ENCODE results near the gene MCOLN1. TPM values are rescaled to one million over a fixed set of nuclear protein-coding genes. Genes with fewer than 3 reads are reported as not detected.
A peak's percentile ranks its signal among the peaks of the same experiment; 100 is the strongest.
"Not testable (repeated sequence)": the region's sequence is repeated elsewhere in the genome, so short reads cannot be mapped to it uniquely, and the experiment has no call there.

The MCOLN1 gene
- polyA plus RNA-seq, 1 donor, result 14.2 TPM

GRCh38 chr19:7524992-7525739 lies 2.7 kb downstream of the MCOLN1 start:
- DNase-seq (ENCODE audit: low read depth), result no peak

DNA sequence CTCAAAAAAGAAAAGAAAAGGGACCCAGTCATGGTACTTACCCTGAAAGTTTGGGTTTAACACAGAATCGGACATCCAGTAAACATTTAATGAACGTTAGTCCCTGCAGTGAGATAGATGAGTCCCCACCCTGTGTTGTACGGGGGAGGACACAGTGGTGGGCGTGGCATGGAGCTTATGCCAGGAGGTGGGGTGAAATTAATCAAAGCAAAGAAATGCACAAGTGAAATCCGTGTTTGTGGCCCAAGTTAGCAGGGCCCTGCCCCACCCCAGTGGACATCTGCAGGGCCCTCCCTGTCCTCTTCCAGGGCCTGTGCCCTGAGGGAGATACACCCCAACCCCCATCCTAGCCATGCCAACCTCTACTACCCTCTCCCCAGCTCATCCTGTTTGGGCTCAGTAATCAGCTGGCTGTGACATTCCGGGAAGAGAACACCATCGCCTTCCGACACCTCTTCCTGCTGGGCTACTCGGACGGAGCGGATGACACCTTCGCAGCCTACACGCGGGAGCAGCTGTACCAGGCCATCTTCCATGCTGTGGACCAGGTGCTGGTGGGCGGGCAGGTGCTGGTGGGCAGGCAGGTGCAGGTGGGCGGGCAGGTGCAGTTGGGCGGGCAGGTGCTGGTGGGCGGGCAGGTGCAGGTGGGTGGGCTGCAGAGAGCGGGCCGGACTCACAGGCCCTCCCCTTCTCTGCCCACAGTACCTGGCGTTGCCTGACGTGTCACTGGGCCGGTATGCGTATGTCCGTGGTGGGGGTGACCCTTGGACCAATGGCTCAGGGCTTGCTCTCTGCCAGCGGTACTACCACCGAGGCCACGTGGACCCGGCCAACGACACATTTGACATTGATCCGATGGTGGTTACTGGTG lies 3.9 kb downstream of the MCOLN1 start:
- DNase-seq (ENCODE audit: low read depth), result no peak

DNA sequence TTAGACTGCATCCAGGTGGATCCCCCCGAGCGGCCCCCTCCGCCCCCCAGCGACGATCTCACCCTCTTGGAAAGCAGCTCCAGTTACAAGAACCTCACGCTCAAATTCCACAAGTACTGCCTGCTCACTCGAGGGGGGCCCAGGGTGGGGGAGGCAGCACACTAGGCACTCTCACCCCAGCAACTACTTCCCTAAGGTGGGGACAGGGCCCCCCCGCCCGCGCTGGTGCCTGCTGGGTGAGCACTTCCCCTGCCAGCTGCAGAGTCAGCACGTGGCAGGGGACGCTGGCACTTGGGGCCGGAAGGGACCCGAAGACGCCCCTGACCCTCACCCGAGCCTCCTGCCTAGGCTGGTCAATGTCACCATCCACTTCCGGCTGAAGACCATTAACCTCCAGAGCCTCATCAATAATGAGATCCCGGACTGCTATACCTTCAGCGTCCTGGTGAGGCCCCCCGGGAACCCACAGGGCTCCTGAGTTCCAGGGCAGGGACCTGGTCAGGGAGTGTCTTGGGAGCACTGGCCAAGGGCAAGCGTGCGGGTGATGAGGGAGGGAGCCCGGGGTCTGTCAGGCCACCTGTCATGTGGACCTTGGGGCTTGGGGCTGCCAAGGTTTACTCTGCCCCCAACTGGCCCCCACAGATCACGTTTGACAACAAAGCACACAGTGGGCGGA lies 5.2 kb downstream of the MCOLN1 start:
- DNase-seq (ENCODE audit: low read depth), result no peak

- no peak for DNase-seq (ENCODE audit: low read depth)
Measured at GRCh38 chr19:7528192-7528519, 5.7 kb downstream of the MCOLN1 start.

DNA sequence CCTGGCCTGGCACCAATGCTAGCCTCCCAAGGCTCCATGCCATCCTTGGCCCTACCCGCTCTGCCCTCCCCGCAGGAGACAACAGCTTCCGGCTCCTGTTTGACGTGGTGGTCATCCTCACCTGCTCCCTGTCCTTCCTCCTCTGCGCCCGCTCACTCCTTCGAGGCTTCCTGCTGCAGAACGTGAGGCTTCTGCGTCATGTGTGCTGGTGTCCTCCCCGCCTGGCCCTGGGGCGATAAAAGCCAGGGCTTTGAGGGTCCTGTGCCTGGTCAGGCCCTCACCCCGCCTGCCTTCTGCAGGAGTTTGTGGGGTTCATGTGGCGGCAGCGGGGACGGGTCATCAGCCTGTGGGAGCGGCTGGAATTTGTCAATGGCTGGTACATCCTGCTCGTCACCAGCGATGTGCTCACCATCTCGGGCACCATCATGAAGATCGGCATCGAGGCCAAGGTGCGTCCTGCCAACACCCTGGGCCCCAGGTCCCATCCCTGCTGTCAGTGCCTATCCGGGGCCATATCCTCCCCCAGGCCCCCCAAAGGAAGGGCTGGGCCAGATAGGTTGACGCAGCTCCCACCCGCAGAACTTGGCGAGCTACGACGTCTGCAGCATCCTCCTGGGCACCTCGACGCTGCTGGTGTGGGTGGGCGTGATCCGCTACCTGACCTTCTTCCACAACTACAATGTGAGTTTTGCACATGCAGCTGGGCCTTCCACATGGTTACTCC lies 6.3 kb downstream of the MCOLN1 start:
- DNase-seq (ENCODE audit: low read depth), result no peak

GRCh38 chr19:7529246-7529600 lies 6.8 kb downstream of the MCOLN1 start:
- DNase-seq (ENCODE audit: low read depth), result no peak

DNA sequence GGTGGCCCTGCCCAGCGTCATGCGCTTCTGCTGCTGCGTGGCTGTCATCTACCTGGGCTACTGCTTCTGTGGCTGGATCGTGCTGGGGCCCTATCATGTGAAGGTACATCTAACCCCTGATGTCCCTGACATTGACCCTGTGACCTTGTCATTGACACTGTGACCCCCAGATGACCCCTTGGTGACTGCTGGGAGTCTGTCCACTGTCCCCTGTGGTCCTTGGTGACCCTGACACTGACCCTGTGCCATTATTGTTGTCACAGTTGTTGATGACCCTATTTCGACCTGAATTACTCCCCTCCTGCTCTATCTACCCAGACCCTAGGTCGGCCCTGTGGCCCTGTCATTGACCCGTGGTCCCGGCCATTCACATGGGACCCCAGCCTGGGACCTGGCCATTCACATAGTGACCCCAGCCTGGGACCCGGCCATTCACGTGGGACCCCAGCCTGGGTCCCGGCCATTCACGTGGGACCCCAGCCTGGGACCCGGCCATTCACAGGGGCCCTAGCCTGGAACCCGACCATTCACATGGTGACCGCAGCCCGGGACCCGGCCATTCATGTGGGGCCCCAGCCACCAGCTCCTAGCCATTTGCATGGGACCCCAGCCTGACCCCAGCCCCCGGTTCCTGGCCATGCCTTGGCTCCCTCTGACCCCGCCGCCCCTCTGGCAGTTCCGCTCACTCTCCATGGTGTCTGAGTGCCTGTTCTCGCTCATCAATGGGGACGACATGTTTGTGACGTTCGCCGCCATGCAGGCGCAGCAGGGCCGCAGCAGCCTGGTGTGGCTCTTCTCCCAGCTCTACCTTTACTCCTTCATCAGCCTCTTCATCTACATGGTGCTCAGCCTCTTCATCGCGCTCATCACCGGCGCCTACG lies 7.4 kb downstream of the MCOLN1 start:
- no peak for DNase-seq (ENCODE audit: low read depth)

DNA sequence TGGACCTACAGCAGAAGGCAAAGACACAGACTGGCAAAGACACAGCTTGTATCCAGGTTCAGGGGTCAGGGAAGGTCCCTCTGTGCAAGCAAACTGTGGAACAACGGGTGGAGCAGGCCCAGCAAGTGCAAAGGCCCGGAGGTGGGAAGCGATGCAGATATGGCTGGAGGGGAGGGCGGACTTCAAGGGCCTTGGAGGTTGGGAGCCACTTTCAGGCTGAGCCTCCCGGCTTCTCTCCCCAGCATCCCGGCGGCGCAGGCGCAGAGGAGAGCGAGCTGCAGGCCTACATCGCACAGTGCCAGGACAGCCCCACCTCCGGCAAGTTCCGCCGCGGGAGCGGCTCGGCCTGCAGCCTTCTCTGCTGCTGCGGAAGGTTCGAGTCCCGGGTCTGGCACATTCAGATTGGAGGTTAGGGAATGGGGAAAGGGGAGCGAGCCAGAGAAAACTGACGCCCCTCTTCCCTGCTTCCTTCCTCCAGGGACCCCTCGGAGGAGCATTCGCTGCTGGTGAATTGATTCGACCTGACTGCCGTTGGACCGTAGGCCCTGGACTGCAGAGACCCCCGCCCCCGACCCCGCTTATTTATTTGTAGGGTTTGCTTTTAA lies 11.0 kb downstream of the MCOLN1 start:
- DNase-seq (ENCODE audit: low read depth), result no peak

DNA sequence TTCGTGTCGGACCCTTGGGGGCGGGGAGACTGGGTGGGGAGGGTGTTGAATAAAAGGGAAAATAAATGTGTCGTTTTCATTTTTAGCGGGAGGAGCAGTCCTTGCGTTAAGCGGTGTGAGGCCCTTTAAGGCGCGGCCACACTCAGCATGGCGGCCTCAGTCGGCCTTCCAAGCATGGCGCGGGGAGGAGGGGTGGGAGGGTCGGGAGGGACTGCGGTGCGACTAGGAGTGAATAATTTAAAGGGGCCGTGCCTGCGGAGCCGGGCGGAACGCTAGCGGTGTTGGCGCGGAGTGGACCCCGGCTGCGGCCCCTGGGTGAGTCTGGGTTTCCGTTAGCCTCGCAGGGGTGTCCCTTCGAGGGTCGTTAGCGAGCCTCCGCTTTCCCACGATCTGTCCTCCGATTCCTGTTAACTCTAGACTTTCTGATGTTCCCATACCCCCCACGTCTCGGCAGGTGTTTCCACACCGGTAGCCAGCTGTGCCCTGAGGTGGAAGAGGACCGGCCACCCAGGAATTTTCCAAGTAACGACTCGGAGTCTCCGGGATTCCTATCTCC lies 11.6 kb downstream of the MCOLN1 start:
- peak; percentile 73 for DNase-seq (ENCODE audit: low read depth)

DNA sequence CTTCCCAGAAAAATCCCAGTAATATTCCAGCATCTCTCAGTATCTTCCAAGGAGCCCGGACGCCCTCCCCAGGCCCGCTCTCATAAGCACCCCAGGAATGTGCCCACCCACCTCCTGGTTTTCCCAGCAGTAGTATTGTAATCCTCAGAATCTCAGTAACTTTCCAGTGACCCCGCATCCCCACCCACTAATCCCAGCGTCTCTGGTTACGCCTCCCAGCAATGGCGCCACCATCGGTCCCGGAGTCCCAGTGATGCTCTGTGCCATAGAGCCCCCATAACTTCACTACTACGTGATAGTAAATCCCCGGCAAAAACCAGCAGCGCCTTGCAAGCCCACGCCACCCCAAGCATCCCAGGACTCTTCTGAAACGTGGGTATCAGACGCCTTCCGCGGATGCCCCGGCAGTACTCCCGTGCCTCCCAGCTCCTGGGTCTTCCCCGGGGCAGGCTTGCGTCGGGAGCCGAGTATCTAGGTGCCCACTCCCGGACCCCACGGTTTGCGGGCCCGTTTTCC lies 12.2 kb downstream of the MCOLN1 start:
- DNase-seq (ENCODE audit: low read depth), result peak; percentile 68

DNA sequence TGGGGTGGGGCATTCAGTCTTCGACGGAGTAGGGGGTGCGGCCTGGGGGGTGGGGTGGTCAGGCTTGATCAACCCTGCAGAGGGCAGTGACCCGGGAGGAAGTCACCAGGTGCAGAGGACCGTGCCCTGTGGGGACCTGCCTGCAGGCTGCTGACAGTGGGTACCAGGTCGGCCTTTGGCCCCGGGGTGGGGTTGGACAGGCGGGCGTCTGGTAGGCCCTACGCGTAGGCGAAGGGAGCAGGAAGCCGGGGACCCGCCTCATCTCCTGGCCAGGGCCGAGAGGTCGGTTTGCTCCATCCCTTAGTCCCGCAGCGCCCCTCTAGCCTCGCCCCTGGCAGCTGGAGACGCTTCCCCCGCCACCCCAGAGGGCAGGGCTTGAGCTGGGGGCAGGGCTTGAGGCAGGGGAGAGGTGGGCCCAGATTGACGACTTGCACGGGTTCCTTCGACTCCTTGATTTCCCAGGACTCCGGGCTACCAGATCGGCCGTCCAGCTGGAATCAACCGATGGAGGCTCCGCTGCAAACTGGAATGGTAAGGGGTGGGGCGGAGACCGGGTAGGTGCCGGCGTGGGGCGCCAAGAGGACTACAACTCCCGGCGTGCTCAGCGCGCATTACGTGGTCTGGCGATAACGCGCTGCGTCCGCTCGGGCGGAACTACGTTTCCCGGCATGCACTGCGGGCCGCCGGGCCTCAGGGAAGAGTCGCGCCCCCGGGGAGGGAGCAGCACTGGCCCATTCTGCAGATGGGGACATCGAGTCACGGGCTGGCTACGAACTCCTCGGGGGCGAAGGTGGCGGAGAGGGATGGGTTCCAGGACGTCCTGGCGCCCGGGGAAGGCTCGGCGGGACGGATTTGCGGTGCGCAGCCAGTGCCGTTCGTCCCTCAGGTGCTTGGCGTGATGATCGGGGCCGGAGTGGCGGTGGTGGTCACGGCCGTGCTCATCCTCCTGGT lies 12.9 kb downstream of the MCOLN1 start, which contains the start of gene PNPLA6:
Gene PNPLA6, plus strand, starts transcription at position 671 of the 951 bp plus-strand sequence. Its CDS starts 72 bp downstream, at position 743.
- peak; percentile 90 for DNase-seq (ENCODE audit: low read depth)

- no peak for DNase-seq (ENCODE audit: low read depth)
Measured at GRCh38 chr19:7535998-7536695, 13.7 kb downstream of the MCOLN1 start.

- not testable (repeated sequence) for DNase-seq (ENCODE audit: low read depth)
Measured at GRCh38 chr19:7538990-7539389, 16.6 kb downstream of the MCOLN1 start.

DNA sequence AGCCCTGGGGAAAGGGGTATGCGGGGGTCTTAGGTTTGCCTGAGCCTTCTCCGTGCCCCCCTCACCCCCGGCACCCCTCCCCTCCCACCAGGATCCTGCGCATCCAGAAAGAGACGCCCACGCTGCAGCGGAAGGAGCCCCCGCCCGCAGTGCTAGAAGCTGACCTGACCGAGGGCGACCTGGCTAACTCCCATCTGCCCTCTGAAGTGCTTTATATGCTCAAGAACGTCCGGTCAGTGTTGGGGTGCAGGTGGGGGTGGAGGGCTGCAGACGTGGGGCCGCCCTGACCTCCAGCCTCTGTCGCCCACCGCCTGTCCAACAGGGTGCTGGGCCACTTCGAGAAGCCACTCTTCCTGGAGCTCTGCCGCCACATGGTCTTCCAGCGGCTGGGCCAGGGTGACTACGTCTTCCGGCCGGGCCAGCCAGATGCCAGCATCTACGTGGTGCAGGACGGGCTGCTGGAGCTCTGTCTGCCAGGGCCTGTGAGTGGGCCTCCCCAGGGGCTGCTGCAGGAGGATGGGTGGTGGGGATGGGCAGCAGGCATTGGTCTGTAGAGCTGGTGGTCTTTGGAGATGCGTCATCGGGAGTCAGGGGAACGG lies 17.5 kb downstream of the MCOLN1 start:
- no peak for DNase-seq (ENCODE audit: low read depth)

- DNase-seq (ENCODE audit: low read depth), result no peak
Measured at GRCh38 chr19:7540761-7541474, 18.5 kb downstream of the MCOLN1 start.

- no peak for DNase-seq (ENCODE audit: low read depth)
Measured at GRCh38 chr19:7541475-7541824, 19.0 kb downstream of the MCOLN1 start.

GRCh38 chr19:7541828-7542443 lies 19.5 kb downstream of the MCOLN1 start:
- no peak for DNase-seq (ENCODE audit: low read depth)
